Osteocyte (in vitro differentiated cells): ENCODE data around the gene NSRP1. TPM values are rescaled to one million over a fixed set of nuclear protein-coding genes. Genes with fewer than 3 reads are reported as not detected.
"Not testable (repeated sequence)": the region's sequence is repeated elsewhere in the genome, so short reads cannot be mapped to it uniquely, and the experiment has no call there.

Experiments
- DNase-seq: peaks from one replicate; pipeline ENCODE4 v3.0.0; 2021; ENCODE audit warnings: mixed read lengths; ENCODE audit not compliant: unreplicated experiment; ENCODE audit errors: extremely low spot score
- H3K27ac Mint-ChIP-seq: one replicate; pipeline ENCODE4 v1.8.0; 2021; ENCODE audit warnings: mild to moderate bottlenecking, mixed read lengths; ENCODE audit not compliant: unreplicated experiment
- H3K27me3 Mint-ChIP-seq: one replicate; pipeline ENCODE4 v1.8.0; 2021; ENCODE audit warnings: mixed read lengths; ENCODE audit not compliant: unreplicated experiment
- H3K36me3 Mint-ChIP-seq: one replicate; pipeline ENCODE4 v1.8.0; 2021; ENCODE audit warnings: mixed read lengths; ENCODE audit not compliant: unreplicated experiment
- H3K4me1 Mint-ChIP-seq: one replicate; pipeline ENCODE4 v1.8.0; 2021; ENCODE audit warnings: mixed read lengths; ENCODE audit not compliant: unreplicated experiment
- H3K4me3 Mint-ChIP-seq: one replicate; pipeline ENCODE4 v1.8.0; 2021; ENCODE audit warnings: mild to moderate bottlenecking, moderate library complexity, mixed read lengths; ENCODE audit not compliant: unreplicated experiment
- H3K9me3 Mint-ChIP-seq: one replicate; pipeline ENCODE4 v1.8.0; 2021; ENCODE audit warnings: mixed read lengths; ENCODE audit not compliant: unreplicated experiment
- CTCF ChIP-seq: fragments of 200-600 bp; sonication (generic); IDR thresholded peaks from 2 replicates; pipeline ENCODE4 v1.5.0; 2021; ENCODE audit warnings: antibody characterized with exemption, mild to moderate bottlenecking, moderate library complexity
- total RNA-seq: library from RNA; stranded (reverse); gene quantifications from 2 replicates; pipeline ENCODE4 v1.2.1, GENCODE V29; 2021

NSRP1 gene
- total RNA-seq, 1 donor from 2014 or later, result 26.5 TPM

DNA sequence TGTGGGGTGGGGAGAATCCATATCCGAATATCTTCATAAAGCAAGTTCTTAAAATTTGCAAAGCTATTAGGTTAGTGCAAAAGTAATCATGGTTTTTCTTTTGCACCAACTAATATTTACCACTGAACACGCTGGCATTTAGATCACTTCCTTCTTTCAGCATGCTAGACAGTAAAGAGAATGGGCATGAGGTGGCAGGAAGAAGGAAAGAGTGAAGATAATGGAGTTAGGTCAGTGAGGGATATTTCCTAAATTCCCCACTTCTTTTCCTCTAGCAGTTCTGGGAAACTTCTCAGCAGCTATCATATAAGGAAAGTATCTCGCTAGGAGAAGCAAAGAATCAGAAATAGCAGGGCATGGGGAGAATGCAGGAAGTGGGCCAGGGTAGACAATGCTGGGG, 79.9 kb downstream of the NSRP1 start:
- no peak for TF ChIP-seq CTCF
- H3K27ac Mint-ChIP-seq, result no peak overlapping the region

GRCh38 chr17:30197416-30197815, 80.8 kb downstream of the NSRP1 start:
- TF ChIP-seq CTCF, result no peak
- Mint-ChIP-seq H3K4me3 (no peak overlapping the region), H3K36me3 (no peaks in the 10 kb centered on the region), H3K27ac (no peak overlapping the region), H3K4me1 (no peaks in the 10 kb centered on the region), H3K27me3 (peaks cover 14% of the 10 kb centered on the region), H3K9me3 (no peaks in the 10 kb centered on the region)
- no peak for DNase-seq

More for the DNA sequence above, 79.9 kb downstream of the NSRP1 start:
- peaks cover 14% of the 10 kb centered on the region for H3K27me3 Mint-ChIP-seq
- no peak for DNase-seq
- no peaks in the 10 kb centered on the region for H3K9me3 Mint-ChIP-seq
- no peak overlapping the region for H3K4me3 Mint-ChIP-seq
- no peaks in the 10 kb centered on the region for H3K36me3 Mint-ChIP-seq
- H3K4me1 Mint-ChIP-seq, result no peaks in the 10 kb centered on the region

- no peak for DNase-seq
- no peaks in the 10 kb centered on the region for H3K9me3 Mint-ChIP-seq
- no peak overlapping the region for H3K4me3 Mint-ChIP-seq
Measured at GRCh38 chr17:30199600-30199999, 83.0 kb downstream of the NSRP1 start.

DNA sequence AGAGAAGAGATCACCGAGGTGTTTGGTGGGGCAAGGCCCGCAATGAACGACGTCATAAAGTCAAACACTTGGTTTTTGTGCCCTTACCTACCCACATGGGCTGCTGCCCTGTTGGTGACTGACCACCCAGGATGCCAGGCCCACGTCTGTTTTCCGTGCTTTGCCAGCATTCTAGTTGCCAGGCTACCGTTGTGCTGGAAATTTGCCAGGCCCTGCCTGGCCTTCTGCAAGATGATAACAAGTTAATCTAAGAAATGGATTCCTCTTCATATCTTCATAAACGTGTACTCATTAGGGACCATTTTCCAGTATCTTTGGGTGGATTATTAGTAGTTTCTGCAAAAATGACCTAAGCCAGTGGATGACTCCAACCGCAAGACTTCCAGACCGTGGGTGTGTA, 83.5 kb downstream of the NSRP1 start:
- Mint-ChIP-seq H3K36me3 (no peaks in the 10 kb centered on the region), H3K27ac (no peak overlapping the region), H3K27me3 (no peaks in the 10 kb centered on the region), H3K9me3 (no peaks in the 10 kb centered on the region), H3K4me1 (no peaks in the 10 kb centered on the region), H3K4me3 (no peak overlapping the region)
- TF ChIP-seq CTCF, result no peak
- DNase-seq, result no peak

More at GRCh38 chr17:30199600-30199999, 83.0 kb downstream of the NSRP1 start:
- no peaks in the 10 kb centered on the region for H3K4me1 Mint-ChIP-seq
- peaks cover 4% of the 10 kb centered on the region for H3K27me3 Mint-ChIP-seq
- no peak overlapping the region for H3K27ac Mint-ChIP-seq
- H3K36me3 Mint-ChIP-seq, result no peaks in the 10 kb centered on the region
- no peak for TF ChIP-seq CTCF

DNA sequence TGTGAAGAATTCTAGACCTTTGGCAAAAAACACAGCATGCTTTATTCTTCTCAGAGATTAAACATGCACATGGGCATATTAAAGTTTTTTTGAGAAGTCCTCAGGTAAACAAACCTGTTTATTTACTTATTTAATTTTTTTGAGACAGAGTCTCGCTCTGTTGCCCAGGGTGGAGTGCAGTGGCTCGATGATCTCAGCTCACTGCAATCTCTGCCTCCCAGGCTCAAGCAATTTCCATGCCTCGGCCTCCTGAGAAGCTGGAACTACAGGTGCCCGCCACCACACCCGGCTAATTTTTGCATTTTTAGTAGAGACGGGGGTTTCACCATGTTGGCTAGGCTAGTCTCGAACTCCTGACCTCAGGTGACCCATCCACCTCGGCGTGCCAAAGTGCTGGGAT, 84.0 kb downstream of the NSRP1 start:
- not testable (repeated sequence) for H3K36me3 Mint-ChIP-seq, H3K27ac Mint-ChIP-seq, H3K9me3 Mint-ChIP-seq, DNase-seq, H3K4me1 Mint-ChIP-seq, H3K27me3 Mint-ChIP-seq, H3K4me3 Mint-ChIP-seq

DNA sequence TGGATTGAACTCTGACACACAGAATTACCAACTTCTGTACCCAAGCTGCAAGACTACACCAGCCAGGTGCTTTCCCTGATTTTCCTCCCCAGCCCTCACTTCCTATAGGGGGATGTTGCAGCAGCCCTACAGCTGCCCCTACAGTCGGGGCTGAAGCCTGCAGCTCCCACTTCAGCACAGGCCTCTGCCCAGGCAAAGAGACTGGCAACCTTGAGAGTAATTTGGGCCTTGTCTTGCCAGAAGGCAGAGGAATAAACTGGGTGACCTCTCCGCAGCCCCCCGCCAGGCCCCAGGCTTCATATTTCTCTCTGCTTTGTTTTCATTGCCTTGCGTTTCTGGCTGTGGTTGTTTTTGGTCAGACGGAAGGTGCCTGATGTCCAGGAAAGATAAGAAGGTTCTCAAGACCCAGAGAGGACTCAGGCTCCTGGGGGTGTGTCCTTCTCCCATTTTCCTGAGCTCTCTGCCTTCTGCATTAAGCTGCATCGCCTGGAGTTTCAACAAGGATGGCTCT, 86.9 kb downstream of the NSRP1 start:
- Mint-ChIP-seq H3K27ac (no peak overlapping the region), H3K27me3 (peaks cover 8% of the 10 kb centered on the region), H3K9me3 (no peaks in the 10 kb centered on the region), H3K4me1 (no peaks in the 10 kb centered on the region), H3K4me3 (no peak overlapping the region), H3K36me3 (no peaks in the 10 kb centered on the region)
- TF ChIP-seq CTCF, result no peak
- DNase-seq, result peak; percentile 56
